Body of pancreas (tissue), 4 donors: ENCODE measurements around the gene ACTR3.
A peak's percentile ranks its signal among the peaks of the same experiment; 100 is the strongest.

ENCODE experiments used
- CTCF ChIP-seq, 7 experiments: fragments of 450-650 bp in 4 of 7; fragments of 200-600 bp in 3 of 7; sonication (generic) in 3 of 7; IDR thresholded peaks; one replicate each; pipeline ENCODE4 v1.5.1; 2016 to 2019; ENCODE audit warnings: antibody characterized with exemption in 7 of 7
- POLR2A ChIP-seq, 3 donors: fragments of 450-650 bp; IDR thresholded peaks; one replicate each; pipeline ENCODE4 v1.6.1; 2016; ENCODE audit warnings: antibody characterized with exemption in 3 of 3, mild to moderate bottlenecking in 2 of 3

GRCh38 chr2:113890253-113891235 lies 655 bp downstream of the ACTR3 start:
- TF ChIP-seq CTCF (IDR thresholded peaks at IDR 0.05) (no peak), POLR2A (IDR thresholded peaks at IDR 0.05) (peak in 2 of 3 donors; percentile 71 to 75)
